ENCODE data around the gene MCM7. TPM values are rescaled to one million over a fixed set of nuclear protein-coding genes. Genes with fewer than 3 reads are reported as not detected.

MCM7 gene
- total and polyA plus RNA-seq, 10 of the 15 experiments (the other 5 are each of a cell fraction or from before 2014, with no cell fraction given): 183 to 383 (median 244) TPM

DNA sequence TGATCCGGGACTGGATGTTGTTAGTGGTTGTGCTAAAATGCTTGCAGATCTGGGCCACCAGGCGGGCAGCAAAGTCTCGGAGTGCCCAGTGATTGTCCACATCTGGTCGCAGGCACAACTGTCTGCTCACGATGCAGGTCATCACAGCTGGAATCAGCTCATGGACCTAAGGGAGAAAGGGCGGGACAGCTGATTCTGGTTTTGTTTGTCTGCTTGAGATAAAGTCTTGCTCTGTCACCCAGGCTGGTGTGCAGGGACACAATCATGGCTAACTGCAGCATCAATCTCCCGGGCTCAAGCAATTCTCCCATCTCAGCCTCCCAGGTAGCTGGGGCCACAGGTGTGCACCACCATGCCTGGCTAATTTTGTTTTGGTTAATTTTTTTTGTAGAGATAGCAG lies 10.0 kb upstream of the MCM7 start:
- ATAC-seq (no peak), DNase-seq (ENCODE audit: low read depth, low spot score) (no peak), FAIRE-seq (no peak)
- no peaks in the 10 kb centered on the region for H3K9me3 ChIP-seq (replicated peaks; ENCODE audit: control insufficient read depth, insufficient read depth, low read length)
- in situ Hi-C loops (cut with MboI) (no loop called here), intact Hi-C loops (cut with micrococcal nuclease; ENCODE audit: unreplicated experiment) (no loop called here)
- H3K4me3 ChIP-seq: no peak overlapping the region
- ChIA-PET POLR2A (interaction anchor here (1.8 kb wide), 1 partner anchor 9 kb away, joined by 6 read pairs; the partner anchor contains the start of gene AP4M1), RAD21 (ENCODE audit: unreplicated experiment) (no interaction called here), CTCF (no interaction called here), SMC1A (ENCODE audit: uncharacterized antibody, unreplicated experiment) (no interaction called here)
- H3K36me3 ChIP-seq (ENCODE audit: control insufficient read depth in 2 of 2, insufficient read depth in 2 of 2, low read length in 1 of 2): peaks cover 5 to 9% of the 10 kb centered on the region in 2 experiments; a peak in 3 of 4 replicates
- H3K9ac ChIP-seq (ENCODE audit: control insufficient read depth, insufficient read depth, low read length): no peak overlapping the region
- no peak overlapping the region for H2AFZ ChIP-seq (ENCODE audit: control insufficient read depth, low read depth, low read length)
- H3K27me3 ChIP-seq (replicated peaks in 1 of 2; ENCODE audit: control insufficient read depth in 2 of 2, insufficient read depth in 2 of 2, low read length in 1 of 2): no peaks in the 10 kb centered on the region
- TF ChIP-seq, protein P1, sequence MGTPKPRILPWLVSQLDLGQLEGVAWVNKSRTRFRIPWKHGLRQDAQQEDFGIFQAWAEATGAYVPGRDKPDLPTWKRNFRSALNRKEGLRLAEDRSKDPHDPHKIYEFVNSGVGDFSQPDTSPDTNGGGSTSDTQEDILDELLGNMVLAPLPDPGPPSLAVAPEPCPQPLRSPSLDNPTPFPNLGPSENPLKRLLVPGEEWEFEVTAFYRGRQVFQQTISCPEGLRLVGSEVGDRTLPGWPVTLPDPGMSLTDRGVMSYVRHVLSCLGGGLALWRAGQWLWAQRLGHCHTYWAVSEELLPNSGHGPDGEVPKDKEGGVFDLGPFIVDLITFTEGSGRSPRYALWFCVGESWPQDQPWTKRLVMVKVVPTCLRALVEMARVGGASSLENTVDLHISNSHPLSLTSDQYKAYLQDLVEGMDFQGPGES (IDR thresholded peaks at IDR 0.05): no peak
- TF ChIP-seq MEF2A (IDR thresholded peaks at IDR 0.05; ENCODE audit: insufficient read depth, low read depth, low read length) (no peak), MYB (IDR thresholded peaks at IDR 0.05; ENCODE audit: borderline replicate concordance, low read depth, low read length) (no peak), IRF4 (IDR thresholded peaks at IDR 0.05; ENCODE audit: low read depth, low read length) (no peak)
- TF ChIP-seq, protein P2, sequence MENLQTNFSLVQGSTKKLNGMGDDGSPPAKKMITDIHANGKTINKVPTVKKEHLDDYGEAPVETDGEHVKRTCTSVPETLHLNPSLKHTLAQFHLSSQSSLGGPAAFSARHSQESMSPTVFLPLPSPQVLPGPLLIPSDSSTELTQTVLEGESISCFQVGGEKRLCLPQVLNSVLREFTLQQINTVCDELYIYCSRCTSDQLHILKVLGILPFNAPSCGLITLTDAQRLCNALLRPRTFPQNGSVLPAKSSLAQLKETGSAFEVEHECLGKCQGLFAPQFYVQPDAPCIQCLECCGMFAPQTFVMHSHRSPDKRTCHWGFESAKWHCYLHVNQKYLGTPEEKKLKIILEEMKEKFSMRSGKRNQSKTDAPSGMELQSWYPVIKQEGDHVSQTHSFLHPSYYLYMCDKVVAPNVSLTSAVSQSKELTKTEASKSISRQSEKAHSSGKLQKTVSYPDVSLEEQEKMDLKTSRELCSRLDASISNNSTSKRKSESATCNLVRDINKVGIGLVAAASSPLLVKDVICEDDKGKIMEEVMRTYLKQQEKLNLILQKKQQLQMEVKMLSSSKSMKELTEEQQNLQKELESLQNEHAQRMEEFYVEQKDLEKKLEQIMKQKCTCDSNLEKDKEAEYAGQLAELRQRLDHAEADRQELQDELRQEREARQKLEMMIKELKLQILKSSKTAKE (IDR thresholded peaks at IDR 0.05; ENCODE audit: low read depth, poor library complexity, severe bottlenecking): no peak
- no peak overlapping the region for H3K27ac ChIP-seq (ENCODE audit: control insufficient read depth, insufficient read depth)
- no TSS peak for BruUV-seq (replicated peaks)
- 96% methylated on average over 7 of the region's 7 CpGs for WGBS (ENCODE audit: insufficient coverage, insufficient replicate concordance, low lambda C conversion rate, missing lambda C conversion rate)
- no peaks in the 10 kb centered on the region for H3K79me2 ChIP-seq (ENCODE audit: control insufficient read depth, insufficient read depth, low read length)
- H3K4me2 ChIP-seq (ENCODE audit: control insufficient read depth, insufficient read depth): no peak overlapping the region
- no peaks in the 10 kb centered on the region for H4K20me1 ChIP-seq (ENCODE audit: control insufficient read depth, insufficient read depth)
- H3K4me1 ChIP-seq (ENCODE audit: control insufficient read depth, insufficient read depth, low read length): no peaks in the 10 kb centered on the region
